MM.1S (cell line): ENCODE data around the gene EHMT2.

Experiments
- EZH2 ChIP-seq: fragments of 300-600 bp; sonication (generic); optimal IDR thresholded peaks from 2 replicates; pipeline ENCODE3; 2017; ENCODE audit warnings: low read depth, mild to moderate bottlenecking, antibody characterized with exemption, low read length, mixed read lengths
- TF ChIP-seq, protein P1 (sequence below): fragments of 300-600 bp; sonication (generic); IDR thresholded peaks from 2 replicates; pipeline ENCODE4 v1.5.1; 2016; ENCODE audit warnings: antibody characterized with exemption, low read length, mixed read lengths

GRCh38 chr6:31888276-31889258 lies 8.9 kb downstream of the EHMT2 start:
- TF ChIP-seq, protein P1, sequence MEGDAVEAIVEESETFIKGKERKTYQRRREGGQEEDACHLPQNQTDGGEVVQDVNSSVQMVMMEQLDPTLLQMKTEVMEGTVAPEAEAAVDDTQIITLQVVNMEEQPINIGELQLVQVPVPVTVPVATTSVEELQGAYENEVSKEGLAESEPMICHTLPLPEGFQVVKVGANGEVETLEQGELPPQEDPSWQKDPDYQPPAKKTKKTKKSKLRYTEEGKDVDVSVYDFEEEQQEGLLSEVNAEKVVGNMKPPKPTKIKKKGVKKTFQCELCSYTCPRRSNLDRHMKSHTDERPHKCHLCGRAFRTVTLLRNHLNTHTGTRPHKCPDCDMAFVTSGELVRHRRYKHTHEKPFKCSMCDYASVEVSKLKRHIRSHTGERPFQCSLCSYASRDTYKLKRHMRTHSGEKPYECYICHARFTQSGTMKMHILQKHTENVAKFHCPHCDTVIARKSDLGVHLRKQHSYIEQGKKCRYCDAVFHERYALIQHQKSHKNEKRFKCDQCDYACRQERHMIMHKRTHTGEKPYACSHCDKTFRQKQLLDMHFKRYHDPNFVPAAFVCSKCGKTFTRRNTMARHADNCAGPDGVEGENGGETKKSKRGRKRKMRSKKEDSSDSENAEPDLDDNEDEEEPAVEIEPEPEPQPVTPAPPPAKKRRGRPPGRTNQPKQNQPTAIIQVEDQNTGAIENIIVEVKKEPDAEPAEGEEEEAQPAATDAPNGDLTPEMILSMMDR, result peak; percentile 76
- no peak for TF ChIP-seq EZH2
